T-helper 17 cell (primary cell): ENCODE data around the gene UAP1L1. TPM values are rescaled to one million over a fixed set of nuclear protein-coding genes. Genes with fewer than 3 reads are reported as not detected.

Experiments
- ATAC-seq: fragments of 150-1000 bp; cut with Tn5 transposase; 2 replicates; pipeline ENCODE4 v1.10.0; 2021; ENCODE audit warnings: mild to moderate bottlenecking, moderate library complexity
- DNase-seq, 3 donors: peaks; one replicate each; pipeline versions ENCODE4 v3.0.0 to v3.0.0-alpha.2; 2020 to 2021
- H3K9me3 ChIP-seq: one replicate; pipeline ENCODE4 v1.7.0; 2013; ENCODE audit warnings: low read length, mild to moderate bottlenecking; ENCODE audit not compliant: control insufficient read depth, poor library complexity, severe bottlenecking
- H3K27ac Mint-ChIP-seq: one replicate; pipeline ENCODE4 v1.8.0; 2022; ENCODE audit warnings: mild to moderate bottlenecking, moderate library complexity, mixed read lengths
- H3K27me3 Mint-ChIP-seq: one replicate; pipeline ENCODE4 v1.8.0; 2022; ENCODE audit warnings: mixed read lengths
- H3K36me3 Mint-ChIP-seq: one replicate; pipeline ENCODE4 v1.8.0; 2022; ENCODE audit warnings: low read depth, mixed read lengths
- H3K4me1 Mint-ChIP-seq: one replicate; pipeline ENCODE4 v1.8.0; 2022; ENCODE audit warnings: mild to moderate bottlenecking, mixed read lengths
- H3K4me3 Mint-ChIP-seq: one replicate; pipeline ENCODE4 v1.8.0; 2022; ENCODE audit warnings: mild to moderate bottlenecking, moderate library complexity, mixed read lengths
- total RNA-seq, 4 donors: library from RNA in 2 of 4; stranded (reverse) in 2 of 4; gene quantifications; one replicate each; pipeline ENCODE4 v1.2.3 and lab custom pipeline; 2022 to 2026

Gene UAP1L1
- total RNA-seq, 2 donors from 2014 or later = 9.3 to 10.2 TPM

DNA sequence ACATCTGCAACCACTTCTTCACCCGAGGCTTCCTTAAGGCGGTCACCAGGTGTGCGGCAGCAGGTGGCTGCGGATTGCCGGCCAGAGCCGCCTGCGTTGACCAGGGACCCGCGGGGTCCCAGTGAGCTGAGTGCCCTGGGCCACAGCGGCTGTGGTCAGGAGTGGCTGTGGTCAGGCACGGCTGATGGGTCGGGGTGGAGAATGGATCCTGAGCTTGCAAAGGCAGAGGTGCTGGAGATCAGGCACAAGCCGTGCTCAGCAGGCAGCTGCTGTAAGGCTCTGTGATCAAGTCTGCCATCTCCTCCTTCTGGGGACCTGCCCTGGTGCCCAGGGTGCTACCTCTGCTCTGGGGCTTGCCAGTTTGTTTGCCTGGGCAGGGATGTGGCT lies 2.1 kb downstream of the UAP1L1 start:
- Mint-ChIP-seq H3K27me3 (no peaks in the 10 kb centered on the region), H3K4me1 (peaks cover 2% of the 10 kb centered on the region), H3K36me3 (no peaks in the 10 kb centered on the region), H3K4me3 (no peak overlapping the region), H3K27ac (no peak overlapping the region)
- no peak for ATAC-seq
- DNase-seq = no peak
- H3K9me3 ChIP-seq = no peaks in the 10 kb centered on the region

DNA sequence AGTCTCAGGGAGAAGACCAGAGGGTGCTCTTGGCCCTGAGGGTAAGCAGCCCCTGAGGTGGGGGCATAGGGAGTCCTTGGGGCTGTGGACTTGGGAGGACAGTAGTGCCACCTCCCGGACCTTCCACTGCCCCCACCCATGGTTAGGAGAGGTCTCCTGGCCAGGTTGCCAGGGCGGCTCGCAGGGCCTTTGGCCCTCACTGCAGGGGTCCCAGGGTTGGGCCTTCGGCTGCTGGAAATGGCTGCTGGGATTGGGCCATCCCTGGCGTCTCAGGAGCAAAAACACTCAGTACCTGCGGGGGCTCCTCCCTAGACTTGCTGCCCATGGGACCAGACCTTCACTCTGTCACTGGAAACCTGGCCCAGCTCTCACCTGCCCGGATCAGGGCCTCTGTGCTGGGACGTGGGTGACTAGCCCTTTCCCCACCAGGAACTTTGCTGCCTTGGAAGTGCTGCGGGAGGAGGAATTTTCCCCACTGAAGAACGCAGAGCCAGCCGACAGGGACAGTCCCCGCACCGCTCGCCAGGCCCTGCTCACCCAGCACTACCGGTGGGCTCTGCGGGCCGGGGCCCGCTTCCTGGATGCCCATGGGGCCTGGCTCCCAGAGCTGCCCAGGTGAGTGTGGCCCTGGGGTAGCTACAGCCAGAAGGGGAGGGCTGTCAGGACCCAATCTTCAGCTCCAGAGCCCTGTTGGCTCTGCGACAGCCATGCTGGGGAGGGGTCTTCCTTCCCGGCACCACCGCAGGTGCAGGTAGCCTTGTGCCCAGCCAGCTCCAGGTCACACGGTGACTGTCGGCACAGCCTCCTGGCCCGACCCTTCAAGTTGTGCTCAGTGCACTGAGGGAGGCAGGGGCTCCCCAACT lies 3.2 kb downstream of the UAP1L1 start:
- ATAC-seq (no peak), DNase-seq (no peak)

DNA sequence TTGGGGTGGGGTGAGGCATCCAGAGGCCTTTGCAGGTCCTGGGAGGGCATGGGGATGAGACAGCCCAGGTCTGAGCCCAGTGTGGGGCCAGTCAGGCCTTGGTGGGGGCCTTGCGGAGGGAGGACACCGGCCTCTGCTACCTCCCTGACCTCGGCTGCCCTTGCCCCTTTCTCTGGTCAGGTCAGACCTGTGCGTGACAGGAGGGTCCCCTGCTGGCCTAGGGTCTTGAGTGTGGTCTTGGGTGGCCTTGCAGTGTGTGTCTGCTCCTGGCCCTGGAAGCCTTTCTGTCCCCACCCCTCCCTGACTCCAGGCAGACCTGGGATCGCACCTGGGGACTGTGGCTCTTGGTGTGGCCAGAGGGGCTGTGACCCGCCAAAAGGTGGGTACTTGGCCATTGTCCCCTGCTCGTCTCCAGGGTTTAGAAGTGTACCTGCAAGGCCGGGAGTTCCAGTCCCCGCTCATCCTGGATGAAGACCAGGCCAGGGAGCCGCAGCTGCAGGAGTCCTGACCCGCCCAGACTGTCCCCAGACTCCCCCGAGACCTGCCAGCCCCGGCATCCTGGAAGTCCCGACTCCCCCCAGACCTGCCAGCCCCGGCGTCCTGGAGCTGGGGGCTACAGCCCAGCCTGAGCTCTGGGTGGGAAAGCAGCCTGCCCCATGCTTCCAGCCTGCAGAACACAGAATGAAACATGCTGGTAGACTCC lies 5.1 kb downstream of the UAP1L1 start:
- ATAC-seq = no peak
- peaks cover 6% of the 10 kb centered on the region for H3K4me1 Mint-ChIP-seq
- H3K27ac Mint-ChIP-seq = no peak overlapping the region

More for the DNA sequence above, 3.2 kb downstream of the UAP1L1 start:
- H3K27ac Mint-ChIP-seq = no peak overlapping the region
- no peak overlapping the region for H3K4me3 Mint-ChIP-seq
- no peaks in the 10 kb centered on the region for H3K9me3 ChIP-seq
- H3K27me3 Mint-ChIP-seq = no peaks in the 10 kb centered on the region
- H3K36me3 Mint-ChIP-seq = no peaks in the 10 kb centered on the region
- peaks cover 2% of the 10 kb centered on the region for H3K4me1 Mint-ChIP-seq

DNA sequence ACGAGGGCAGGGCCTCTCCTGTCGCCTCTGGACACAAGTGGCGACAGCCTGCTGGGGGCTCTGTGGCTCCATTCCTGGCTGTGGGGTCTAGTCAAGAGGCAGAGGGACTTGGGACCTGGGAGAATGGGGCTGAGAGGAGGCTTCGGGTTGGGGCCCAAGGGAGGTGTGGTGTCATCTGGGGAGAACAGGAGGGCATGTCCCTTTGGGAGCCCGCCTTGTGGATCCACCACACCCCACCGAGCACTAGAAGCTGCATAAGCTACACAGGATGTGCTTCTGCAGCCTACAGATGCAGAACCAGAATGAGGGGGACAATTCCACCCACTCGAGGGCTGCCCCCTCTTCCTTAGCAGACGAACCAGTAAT lies 5.6 kb downstream of the UAP1L1 start:
- H3K27me3 Mint-ChIP-seq = no peaks in the 10 kb centered on the region
- DNase-seq = no peak
- H3K4me3 Mint-ChIP-seq = no peak overlapping the region
- H3K9me3 ChIP-seq = no peaks in the 10 kb centered on the region
- peaks cover 11% of the 10 kb centered on the region for H3K4me1 Mint-ChIP-seq
- ATAC-seq = no peak
- H3K27ac Mint-ChIP-seq = no peak overlapping the region
- no peaks in the 10 kb centered on the region for H3K36me3 Mint-ChIP-seq

More for the DNA sequence above, 5.1 kb downstream of the UAP1L1 start:
- H3K9me3 ChIP-seq = no peaks in the 10 kb centered on the region
- Mint-ChIP-seq H3K4me3 (no peak overlapping the region), H3K27me3 (no peaks in the 10 kb centered on the region), H3K36me3 (no peaks in the 10 kb centered on the region)
- no peak for DNase-seq

DNA sequence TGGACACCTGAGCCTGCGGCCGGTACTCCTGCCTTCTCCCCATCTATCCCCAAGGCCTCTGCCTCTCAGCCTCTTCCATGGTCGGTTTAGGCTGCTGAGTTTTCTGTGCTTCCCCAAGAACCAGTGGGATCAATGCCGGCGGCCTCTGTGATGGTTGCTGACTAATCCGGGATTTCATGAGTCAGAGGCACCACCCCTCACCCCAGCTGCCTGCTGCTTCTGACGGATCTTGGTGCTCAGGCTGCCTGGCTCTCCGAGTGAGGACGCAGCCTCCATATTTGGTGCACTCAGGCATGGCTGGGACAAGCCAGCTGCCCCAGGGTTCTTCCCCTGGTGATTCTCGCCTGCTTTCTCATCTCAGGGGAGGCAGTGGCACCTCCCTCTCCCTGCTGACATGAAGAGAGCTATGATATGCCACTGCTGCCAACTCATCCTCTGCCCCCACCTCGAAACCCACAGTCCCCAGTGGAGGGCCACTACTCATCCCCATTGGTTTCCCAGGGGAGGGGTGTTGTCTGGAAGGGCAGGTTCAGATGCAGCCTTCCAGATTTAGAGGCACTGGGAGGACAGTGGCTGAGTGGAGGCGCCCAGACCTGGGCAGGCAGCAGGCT lies 6.2 kb downstream of the UAP1L1 start:
- Mint-ChIP-seq H3K4me3 (no peak overlapping the region), H3K27ac (no peak overlapping the region), H3K4me1 (peaks cover 16% of the 10 kb centered on the region), H3K27me3 (no peaks in the 10 kb centered on the region), H3K36me3 (no peaks in the 10 kb centered on the region)
- no peaks in the 10 kb centered on the region for H3K9me3 ChIP-seq
- no peak for ATAC-seq
- no peak for DNase-seq

DNA sequence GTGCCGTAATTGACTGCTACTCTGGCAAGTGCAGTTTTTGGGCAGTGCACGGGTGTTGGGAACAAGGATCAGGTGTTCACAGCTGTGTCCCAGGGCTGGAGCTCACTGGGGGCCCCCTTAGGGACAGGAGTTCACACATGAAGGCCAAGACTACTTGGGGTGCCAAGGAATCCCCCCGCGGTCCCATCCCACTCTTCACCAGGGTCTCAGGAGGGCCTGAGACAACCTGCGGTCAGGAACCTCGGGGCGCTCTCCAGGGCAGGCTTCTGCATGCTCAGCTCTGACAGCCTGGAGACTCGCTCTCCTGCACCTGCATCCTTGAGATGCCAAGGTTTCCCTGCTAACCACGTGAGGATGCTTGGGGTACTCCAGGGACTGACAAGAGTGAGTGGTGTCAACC lies 7.2 kb downstream of the UAP1L1 start:
- Mint-ChIP-seq H3K27me3 (no peaks in the 10 kb centered on the region), H3K36me3 (no peaks in the 10 kb centered on the region), H3K4me1 (peaks cover 19% of the 10 kb centered on the region), H3K4me3 (no peak overlapping the region), H3K27ac (no peak overlapping the region)
- ATAC-seq (no peak), DNase-seq (no peak)
- no peaks in the 10 kb centered on the region for H3K9me3 ChIP-seq

DNA sequence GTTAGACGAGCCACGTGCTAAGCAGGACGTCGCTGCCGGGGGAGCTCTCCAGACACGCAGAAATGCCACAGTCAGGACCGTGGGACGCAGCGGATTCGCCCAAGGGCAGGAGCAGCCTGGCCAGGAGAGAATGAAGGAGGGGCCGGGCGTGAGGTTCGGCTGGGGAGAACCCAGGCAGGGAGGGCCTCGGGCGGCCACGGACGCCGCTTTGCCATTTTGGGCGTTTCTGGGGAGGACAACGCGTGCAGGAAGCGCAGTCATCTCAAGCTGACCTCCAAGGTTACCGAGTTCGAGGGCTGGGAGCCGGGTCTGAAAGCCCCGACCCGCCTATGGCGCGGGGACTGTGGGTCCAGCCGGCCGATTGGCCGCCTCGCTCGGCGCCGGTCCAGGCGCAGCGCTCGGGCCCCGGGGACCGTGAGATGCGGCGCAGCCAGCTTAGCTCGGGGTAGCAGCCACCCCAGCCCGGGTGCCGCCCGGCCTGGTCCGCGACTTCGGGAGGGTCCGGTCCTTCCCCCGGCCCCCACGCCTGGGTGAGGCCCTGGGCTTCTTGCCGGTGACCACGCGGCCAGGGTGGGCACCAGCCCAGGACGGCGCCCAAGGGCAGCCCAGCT lies 8.7 kb downstream of the UAP1L1 start:
- no peaks in the 10 kb centered on the region for H3K27me3 Mint-ChIP-seq
- peaks cover 20% of the 10 kb centered on the region for H3K4me1 Mint-ChIP-seq
- ATAC-seq (peak; percentile 0), DNase-seq (no peak)
- H3K4me3 Mint-ChIP-seq = peak overlapping the region; percentile 95
- H3K27ac Mint-ChIP-seq = peak overlapping the region; percentile 98
- H3K36me3 Mint-ChIP-seq = no peaks in the 10 kb centered on the region
- H3K9me3 ChIP-seq = no peaks in the 10 kb centered on the region

DNA sequence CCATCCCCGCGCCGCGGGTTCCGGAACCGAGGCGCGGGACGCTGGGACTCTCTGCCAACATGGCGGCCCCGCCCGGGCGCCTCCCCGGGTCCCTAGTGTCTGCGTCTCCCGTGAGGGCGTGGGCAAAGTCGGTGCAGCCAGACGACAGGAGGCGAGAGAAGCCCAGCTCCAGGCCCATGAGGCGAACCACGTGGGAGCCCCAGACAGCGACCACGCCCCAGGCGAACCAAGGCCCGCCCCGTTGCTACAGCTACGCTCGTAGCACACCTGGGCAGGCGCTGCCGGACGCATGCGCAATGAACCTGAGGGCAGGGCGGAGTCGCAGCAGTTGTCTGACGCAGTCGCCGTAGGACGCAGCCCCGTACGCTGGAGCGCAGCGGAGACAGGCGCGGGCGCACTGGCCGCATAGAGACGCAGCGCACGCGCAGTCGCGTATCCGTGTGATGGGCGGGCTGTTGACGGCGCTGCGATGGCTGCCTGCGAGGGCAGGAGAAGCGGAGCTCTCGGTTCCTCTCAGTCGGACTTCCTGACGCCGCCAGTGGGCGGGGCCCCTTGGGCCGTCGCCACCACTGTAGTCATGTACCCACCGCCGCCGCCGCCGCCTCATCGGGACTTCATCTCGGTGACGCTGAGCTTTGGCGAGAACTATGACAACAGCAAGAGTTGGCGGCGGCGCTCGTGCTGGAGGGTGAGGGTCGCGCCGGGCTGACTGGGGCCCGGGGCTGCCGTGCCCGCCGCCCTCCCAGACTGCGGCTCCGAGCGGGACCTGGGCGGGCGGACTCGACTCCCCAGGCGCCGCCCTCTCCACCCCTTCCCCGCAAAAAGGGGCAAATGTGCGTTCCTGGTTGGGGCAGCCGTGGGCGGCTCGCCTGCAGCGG lies 9.5 kb downstream of the UAP1L1 start, which contains the start of gene MAN1B1:
Gene MAN1B1, plus strand, starts transcription at position 455 of the 878 bp plus-strand sequence. Its CDS starts 15 bp downstream, at position 470.
- H3K4me1 Mint-ChIP-seq = peaks cover 23% of the 10 kb centered on the region
- ATAC-seq (peak; percentile 83), DNase-seq (peak; percentile 98 to 100 (median 100))
- H3K27ac Mint-ChIP-seq = peak within 1 kb of the TSS; percentile 98
- no peaks in the 10 kb centered on the region for H3K27me3 Mint-ChIP-seq
- peak within 1 kb of the TSS; percentile 95 for H3K4me3 Mint-ChIP-seq
- no peaks in the 10 kb centered on the region for H3K9me3 ChIP-seq
- H3K36me3 Mint-ChIP-seq = no peaks in the 10 kb centered on the region

DNA sequence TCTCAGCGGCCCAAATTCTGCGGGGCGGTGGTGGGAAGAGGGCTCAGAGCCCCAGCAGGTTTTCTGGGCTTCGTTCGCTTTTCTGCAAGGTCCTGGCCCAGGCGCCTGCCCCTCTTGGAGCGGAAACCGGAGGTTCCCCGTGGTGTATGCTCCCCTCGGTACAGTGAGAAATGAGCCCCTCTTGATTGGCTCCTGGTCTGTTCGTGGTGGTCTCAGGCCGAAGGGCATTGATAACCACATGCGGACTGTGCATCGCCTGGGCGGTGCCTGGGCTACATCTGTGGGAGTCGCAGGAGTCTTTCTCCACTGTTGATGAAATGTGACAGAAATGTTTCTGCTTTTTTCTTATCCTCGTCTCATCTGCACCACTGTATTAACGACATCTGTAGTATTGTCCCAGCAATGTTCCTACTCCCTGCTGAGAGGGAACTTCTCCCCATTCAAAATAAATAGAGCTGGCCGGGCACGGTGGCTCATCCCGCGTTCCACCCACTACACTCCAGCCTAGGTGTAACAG lies 10.2 kb downstream of the UAP1L1 start:
- DNase-seq (no peak), ATAC-seq (no peak)
- no peaks in the 10 kb centered on the region for H3K36me3 Mint-ChIP-seq
- H3K27me3 Mint-ChIP-seq = no peaks in the 10 kb centered on the region
- peaks cover 24% of the 10 kb centered on the region for H3K4me1 Mint-ChIP-seq
- peak overlapping the region; percentile 87 for H3K4me3 Mint-ChIP-seq
- H3K9me3 ChIP-seq = no peaks in the 10 kb centered on the region
- peak overlapping the region; percentile 94 for H3K27ac Mint-ChIP-seq

DNA sequence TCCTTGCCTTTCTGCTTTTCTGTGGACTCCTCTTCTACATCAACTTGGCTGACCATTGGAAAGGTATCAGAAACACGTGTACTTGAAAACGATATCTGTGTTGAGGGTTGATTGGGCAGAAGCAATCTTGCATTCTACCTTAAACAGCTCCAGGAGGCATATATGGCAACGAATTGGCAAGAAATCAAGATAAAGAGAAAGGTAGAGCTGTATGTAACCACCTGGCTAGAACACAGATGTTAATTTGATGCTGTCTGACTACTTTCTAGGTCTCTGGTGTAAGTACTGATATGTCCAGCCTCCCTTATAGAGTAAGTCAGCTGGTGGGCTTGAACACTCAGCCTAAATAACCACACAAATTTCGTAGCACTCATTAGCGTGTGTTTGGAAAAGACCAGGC lies 10.8 kb downstream of the UAP1L1 start:
- Mint-ChIP-seq H3K27ac (peak overlapping the region; percentile 94), H3K36me3 (no peaks in the 10 kb centered on the region), H3K4me1 (peaks cover 25% of the 10 kb centered on the region), H3K4me3 (peak overlapping the region; percentile 87), H3K27me3 (no peaks in the 10 kb centered on the region)
- no peaks in the 10 kb centered on the region for H3K9me3 ChIP-seq
- DNase-seq (no peak), ATAC-seq (no peak)

DNA sequence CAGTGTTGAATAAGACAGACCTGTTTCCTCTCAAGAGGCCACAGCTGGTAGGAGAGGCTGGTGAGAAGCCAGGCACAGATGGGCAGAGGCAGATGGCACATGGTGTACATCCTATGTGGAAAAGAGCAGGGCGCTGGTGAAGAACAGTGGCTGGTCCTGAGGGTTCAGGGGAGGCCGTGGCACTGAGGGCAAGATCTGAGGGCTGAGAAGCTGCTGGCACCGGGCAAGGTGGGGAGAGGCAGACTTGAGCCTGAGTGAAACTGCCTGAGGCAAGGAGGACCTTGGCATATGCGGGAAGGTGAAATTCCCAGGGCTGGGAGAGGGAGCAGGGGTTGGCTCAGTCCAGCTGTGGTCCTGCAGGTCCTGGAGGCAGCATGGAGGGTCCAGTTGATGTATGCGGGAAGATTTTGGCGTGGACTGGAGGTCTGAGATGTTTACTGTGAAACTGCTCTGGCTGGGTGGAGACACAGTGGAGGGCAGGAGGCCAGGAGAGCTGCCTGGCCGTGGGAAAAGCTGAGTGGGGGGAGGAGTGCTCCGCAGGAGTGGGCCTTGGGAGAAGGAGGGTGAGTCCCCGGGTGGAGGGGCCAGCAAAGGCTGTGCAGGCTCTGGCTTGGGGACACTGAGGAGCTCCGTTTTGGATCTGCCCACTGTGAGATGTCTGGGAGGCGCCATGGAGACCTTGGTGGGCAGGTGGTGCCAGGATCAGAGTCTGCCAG lies 12.1 kb downstream of the UAP1L1 start:
- Mint-ChIP-seq H3K36me3 (no peaks in the 10 kb centered on the region), H3K4me1 (peaks cover 25% of the 10 kb centered on the region), H3K4me3 (no peak overlapping the region), H3K27me3 (no peaks in the 10 kb centered on the region), H3K27ac (peak overlapping the region; percentile 8)
- DNase-seq (no peak), ATAC-seq (no peak)
- no peaks in the 10 kb centered on the region for H3K9me3 ChIP-seq
